Duodenal mucosa (tissue), 2 donors: ENCODE results near the gene SPRR2F.
"Not testable (repeated sequence)": the region's sequence is repeated elsewhere in the genome, so short reads cannot be mapped to it uniquely, and the experiment has no call there.

Source experiments
- H3K27ac ChIP-seq: one replicate; pipeline ENCODE4 v1.7.0; 2013; ENCODE audit warnings: low read depth, low read length
- H3K27me3 ChIP-seq, 2 donors: one replicate each; pipeline ENCODE4 v1.7.0; 2013; ENCODE audit warnings: low read length in 2 of 2, control low read depth in 1 of 2; ENCODE audit not compliant: insufficient read depth in 2 of 2, control insufficient read depth in 1 of 2
- H3K36me3 ChIP-seq, 2 donors: one replicate each; pipeline ENCODE4 v1.7.0; 2013; ENCODE audit warnings: low read length in 2 of 2, control low read depth in 1 of 2; ENCODE audit not compliant: insufficient read depth in 2 of 2, control insufficient read depth in 1 of 2
- H3K4me1 ChIP-seq, 2 donors: one replicate each; pipeline ENCODE4 v1.7.0; 2013; ENCODE audit warnings: low read length in 2 of 2, control low read depth in 1 of 2; ENCODE audit not compliant: insufficient read depth in 2 of 2, control insufficient read depth in 1 of 2
- H3K4me3 ChIP-seq, 2 donors: one replicate each; pipeline ENCODE4 v1.7.0; 2013; ENCODE audit warnings: low read length in 2 of 2, low read depth in 1 of 2
- H3K9ac ChIP-seq, 2 donors: one replicate each; pipeline ENCODE4 v1.7.0; 2013; ENCODE audit warnings: low read length in 2 of 2, low read depth in 1 of 2
- H3K9me3 ChIP-seq, 2 donors: one replicate each; pipeline ENCODE4 v1.7.0; 2013; ENCODE audit warnings: low read length in 2 of 2, control low read depth in 1 of 2; ENCODE audit not compliant: control insufficient read depth in 1 of 2

The SPRR2F gene, protein sequence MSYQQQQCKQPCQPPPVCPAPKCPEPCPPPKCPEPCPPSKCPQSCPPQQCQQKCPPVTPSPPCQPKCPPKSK

DNA sequence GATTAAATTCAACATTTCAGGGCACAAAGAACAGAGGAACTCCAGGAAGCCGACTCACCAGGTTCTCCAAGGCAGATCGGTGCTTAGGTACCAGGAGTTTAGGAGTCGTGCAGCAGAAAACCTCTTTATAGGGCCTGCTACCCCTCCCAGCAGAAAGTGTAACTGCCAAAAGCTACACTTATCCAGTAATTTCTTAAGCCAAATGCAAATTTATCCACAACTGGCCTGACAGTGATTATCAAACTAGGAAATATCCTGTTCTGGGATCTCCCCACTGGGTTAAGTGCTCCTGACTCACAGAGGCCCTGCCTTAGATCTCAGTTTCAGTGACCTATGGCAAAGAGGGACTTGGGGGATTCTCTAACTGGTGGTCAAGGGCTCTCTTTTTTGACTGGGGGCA is at the start of gene SPRR2F:
TSS of gene SPRR2F (minus strand) at position 101 of the 400 bp plus-strand sequence. CDS start 783 bp downstream, outside the sequence.
- Histone ChIP-seq H3K27ac (no peak within 1 kb of the TSS), H3K9me3 (no peaks in the 10 kb centered on the region), H3K36me3 (no peaks in the 10 kb centered on the region), H3K4me3 (no peak within 1 kb of the TSS), H3K9ac (no peak within 1 kb of the TSS), H3K27me3 (no peaks in the 10 kb centered on the region), H3K4me1 (no peaks in the 10 kb centered on the region)

DNA sequence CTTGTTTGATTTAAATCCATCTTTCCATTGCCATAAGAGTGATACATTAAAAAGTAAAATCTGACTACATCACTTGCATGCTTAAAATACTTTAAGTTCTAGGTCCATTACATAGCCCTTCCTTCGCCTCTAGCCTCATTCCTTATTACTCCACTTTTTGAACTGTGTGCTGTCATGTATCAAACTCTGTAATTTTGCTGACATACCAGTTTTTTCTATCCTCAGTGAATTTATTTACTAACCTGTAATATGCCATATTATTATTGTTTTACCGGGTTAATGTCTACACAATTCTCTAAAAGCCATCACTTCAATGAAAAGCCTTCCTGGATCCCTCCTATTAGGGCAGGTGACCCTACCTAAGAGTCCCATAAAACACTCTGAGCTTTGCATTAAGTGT is 42.2 kb upstream of the SPRR2F start:
- Histone ChIP-seq H3K4me3 (no peak overlapping the region), H3K27me3 (no peaks in the 10 kb centered on the region), H3K9ac (no peak overlapping the region), H3K36me3 (no peaks in the 10 kb centered on the region), H3K4me1 (no peaks in the 10 kb centered on the region), H3K9me3 (no peaks in the 10 kb centered on the region), H3K27ac (no peak overlapping the region)

DNA sequence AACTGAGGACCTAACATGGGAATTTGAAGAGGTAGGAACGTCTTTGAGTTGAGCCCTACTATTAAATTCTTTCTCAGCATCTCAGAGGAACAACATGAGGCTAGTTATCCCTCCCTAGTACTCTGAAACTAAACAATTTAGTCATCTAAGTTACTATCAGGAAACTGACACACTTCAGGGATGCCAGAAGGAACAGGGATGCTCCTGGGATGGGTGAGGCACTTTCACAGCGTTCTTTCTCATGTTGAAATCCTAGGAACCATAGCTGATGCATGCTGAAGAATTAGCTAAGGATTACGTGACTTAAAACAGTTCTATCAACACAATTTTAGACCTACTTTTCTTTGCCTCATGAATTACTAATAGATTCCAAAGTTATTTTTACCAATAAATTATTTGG is 39.2 kb upstream of the SPRR2F start:
- Histone ChIP-seq H3K4me1 (no peaks in the 10 kb centered on the region), H3K27ac (no peak overlapping the region), H3K4me3 (no peak overlapping the region), H3K9ac (no peak overlapping the region), H3K9me3 (no peaks in the 10 kb centered on the region), H3K27me3 (no peaks in the 10 kb centered on the region), H3K36me3 (no peaks in the 10 kb centered on the region)

DNA sequence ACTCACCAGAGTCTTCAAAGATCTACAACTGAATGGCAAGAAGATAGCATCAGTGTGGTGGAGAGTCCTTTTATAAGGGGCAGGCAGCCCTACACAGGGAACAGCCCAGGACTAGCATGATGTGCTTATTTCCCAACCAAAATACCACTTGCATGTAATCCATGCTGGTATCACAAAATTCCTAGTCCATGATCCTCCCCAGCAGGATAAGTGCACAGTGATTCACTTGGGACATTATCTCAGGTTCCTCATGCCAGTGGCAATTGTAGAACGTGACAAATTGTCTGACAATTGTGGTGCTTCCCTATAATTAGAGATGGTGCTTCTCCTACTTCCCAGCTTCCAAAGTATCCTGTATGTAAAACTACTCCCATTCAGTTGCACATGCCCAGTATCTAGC is 37.5 kb upstream of the SPRR2F start, which contains the start of gene SPRR2G:
TSS of gene SPRR2G (minus strand) at position 45 of the 400 bp plus-strand sequence. CDS start 780 bp downstream, outside the sequence.
- H3K27me3 ChIP-seq, result no peaks in the 10 kb centered on the region
- no peak within 1 kb of the TSS for H3K9ac ChIP-seq
- H3K4me3 ChIP-seq, result no peak within 1 kb of the TSS
- H3K27ac ChIP-seq, result no peak within 1 kb of the TSS
- H3K9me3 ChIP-seq, result no peaks in the 10 kb centered on the region
- no peaks in the 10 kb centered on the region for H3K36me3 ChIP-seq
- no peaks in the 10 kb centered on the region for H3K4me1 ChIP-seq

DNA sequence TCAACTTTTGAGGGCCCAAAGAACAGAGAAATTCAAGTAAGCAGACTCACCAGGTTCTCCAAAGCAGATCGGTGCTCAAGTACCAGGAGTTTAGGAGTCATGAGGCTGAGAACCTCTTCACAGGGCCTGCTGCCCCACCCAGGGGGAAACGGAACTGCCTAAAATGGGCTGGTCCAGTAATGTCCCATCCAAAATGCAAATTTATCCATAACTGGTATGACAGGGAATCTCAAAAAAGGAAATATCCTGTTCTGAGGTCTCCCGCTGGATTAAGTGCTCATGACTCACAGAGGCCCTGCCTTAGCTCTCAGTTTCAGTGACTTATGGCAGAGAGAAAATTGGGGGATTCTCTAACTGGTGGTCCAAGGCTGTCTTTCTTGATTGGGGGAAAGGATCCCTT is 28.1 kb upstream of the SPRR2F start:
- Histone ChIP-seq H3K9me3 (no peaks in the 10 kb centered on the region), H3K4me3 (no peak overlapping the region), H3K27me3 (no peaks in the 10 kb centered on the region), H3K4me1 (no peaks in the 10 kb centered on the region), H3K36me3 (no peaks in the 10 kb centered on the region), H3K27ac (no peak overlapping the region), H3K9ac (no peak overlapping the region)

DNA sequence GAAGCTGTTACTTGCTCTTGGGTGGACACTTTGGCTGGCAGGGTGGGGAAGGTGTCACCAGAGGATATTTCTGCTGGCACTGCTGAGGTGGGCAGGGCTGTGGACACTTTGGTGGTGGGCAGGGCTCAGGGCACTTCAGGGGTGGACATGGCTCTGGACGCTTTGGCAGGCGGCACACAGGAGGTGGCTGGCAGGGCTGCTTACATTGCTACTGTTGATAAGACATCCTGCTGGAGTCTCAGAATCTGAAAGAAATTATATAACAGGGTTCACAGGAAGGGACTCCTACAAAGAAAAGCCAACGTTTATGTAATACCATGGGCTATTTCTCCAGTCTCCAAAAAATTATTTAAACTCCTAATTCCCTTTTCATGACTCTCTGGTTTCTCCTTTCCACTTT is 27.2 kb upstream of the SPRR2F start:
- no peaks in the 10 kb centered on the region for H3K9me3 ChIP-seq
- H3K27me3 ChIP-seq, result no peaks in the 10 kb centered on the region
- H3K4me1 ChIP-seq, result no peaks in the 10 kb centered on the region
- no peak overlapping the region for H3K9ac ChIP-seq
- H3K4me3 ChIP-seq, result no peak overlapping the region
- H3K36me3 ChIP-seq, result no peaks in the 10 kb centered on the region
- no peak overlapping the region for H3K27ac ChIP-seq

DNA sequence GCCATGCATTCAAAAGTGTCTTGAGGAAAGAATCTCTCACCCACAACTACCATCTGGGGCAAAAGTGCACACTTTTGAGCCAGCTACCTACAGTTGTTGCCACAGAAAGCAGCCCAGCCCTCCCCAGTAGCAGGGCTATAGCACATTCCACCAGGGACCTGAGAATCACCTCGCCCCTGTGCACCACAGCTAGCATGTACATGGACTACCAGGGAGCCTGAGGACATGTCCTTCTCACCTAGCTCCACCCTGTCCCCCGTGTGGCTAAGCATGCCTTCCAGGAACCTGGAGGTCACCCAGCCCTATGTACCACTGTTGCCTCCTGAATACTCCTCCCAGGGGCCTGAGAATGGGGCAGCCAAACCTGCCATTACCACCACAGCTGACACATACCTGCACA is 20.4 kb upstream of the SPRR2F start:
- Histone ChIP-seq H3K27me3 (peaks cover 0 to 3% of the 10 kb centered on the region in 2 donors), H3K4me3 (no peak overlapping the region), H3K4me1 (no peaks in the 10 kb centered on the region), H3K9ac (no peak overlapping the region), H3K36me3 (no peaks in the 10 kb centered on the region), H3K27ac (no peak overlapping the region), H3K9me3 (no peaks in the 10 kb centered on the region)

DNA sequence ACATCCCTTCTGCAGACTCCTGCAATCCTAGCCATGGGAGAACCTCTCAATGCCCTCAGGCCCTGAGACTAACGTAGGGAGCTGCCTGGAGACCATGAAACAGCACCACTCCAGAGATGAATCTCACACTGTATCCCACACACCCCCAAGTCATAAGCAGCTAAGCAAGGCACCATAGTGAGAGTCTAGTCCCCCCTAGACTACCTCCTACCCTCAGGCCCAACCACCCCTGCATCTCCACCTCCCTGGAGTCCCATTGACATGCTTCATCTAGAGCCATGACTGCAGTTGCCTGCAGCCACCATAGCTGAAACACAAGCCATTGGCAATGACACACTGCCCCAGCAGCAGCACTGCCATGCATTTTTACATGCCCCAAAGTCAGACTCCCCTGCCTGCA is 20.0 kb upstream of the SPRR2F start:
- H3K9ac ChIP-seq, result no peak overlapping the region
- no peak overlapping the region for H3K27ac ChIP-seq
- no peaks in the 10 kb centered on the region for H3K9me3 ChIP-seq
- H3K27me3 ChIP-seq, result peaks cover 0 to 3% of the 10 kb centered on the region in 2 donors
- no peaks in the 10 kb centered on the region for H3K4me1 ChIP-seq
- no peak overlapping the region for H3K4me3 ChIP-seq
- H3K36me3 ChIP-seq, result no peaks in the 10 kb centered on the region

DNA sequence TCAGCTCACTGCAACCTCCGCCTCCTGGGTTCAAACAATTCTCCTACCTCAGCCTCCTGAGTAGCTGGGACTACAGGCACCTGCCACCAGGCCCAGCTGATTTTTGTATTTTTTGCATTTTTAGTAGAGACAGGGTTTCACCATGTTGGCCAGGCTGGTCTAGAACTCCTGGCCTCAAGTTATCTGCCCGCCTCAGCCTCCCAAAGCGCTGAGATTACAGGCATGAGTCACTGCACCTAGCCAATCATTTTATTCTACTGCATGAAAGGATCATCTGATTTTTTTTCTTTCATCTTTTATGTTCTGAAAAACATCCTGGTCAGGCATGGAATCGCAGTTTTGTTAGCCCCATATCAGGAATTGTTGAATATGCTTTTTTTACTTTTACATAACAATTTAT is 15.4 kb upstream of the SPRR2F start:
- not testable (repeated sequence) for H3K27ac ChIP-seq, H3K9me3 ChIP-seq, H3K4me1 ChIP-seq, H3K4me3 ChIP-seq, H3K9ac ChIP-seq, H3K36me3 ChIP-seq, H3K27me3 ChIP-seq

DNA sequence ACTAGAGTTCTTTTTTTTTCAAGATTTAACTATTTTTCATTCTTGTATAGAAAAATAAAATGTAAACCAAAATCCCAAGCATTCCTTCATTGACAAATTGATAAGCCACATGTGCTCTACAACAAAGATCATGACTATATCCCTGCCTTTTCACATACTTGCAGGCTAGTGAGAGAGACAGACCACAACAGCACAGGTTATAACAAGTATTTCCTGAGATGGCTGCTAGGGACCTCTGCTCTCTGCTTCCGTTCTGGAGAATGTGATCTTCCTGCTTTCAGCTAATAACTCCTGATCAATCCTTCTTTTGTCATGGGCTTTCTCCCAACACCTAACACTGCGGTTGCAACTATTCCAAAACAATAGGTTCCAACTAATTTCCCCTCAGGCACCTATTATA is 14.0 kb upstream of the SPRR2F start:
- no peaks in the 10 kb centered on the region for H3K9me3 ChIP-seq
- no peak overlapping the region for H3K9ac ChIP-seq
- no peaks in the 10 kb centered on the region for H3K36me3 ChIP-seq
- no peak overlapping the region for H3K27ac ChIP-seq
- no peak overlapping the region for H3K4me3 ChIP-seq
- peaks cover 0 to 3% of the 10 kb centered on the region in 2 donors for H3K27me3 ChIP-seq
- no peaks in the 10 kb centered on the region for H3K4me1 ChIP-seq

DNA sequence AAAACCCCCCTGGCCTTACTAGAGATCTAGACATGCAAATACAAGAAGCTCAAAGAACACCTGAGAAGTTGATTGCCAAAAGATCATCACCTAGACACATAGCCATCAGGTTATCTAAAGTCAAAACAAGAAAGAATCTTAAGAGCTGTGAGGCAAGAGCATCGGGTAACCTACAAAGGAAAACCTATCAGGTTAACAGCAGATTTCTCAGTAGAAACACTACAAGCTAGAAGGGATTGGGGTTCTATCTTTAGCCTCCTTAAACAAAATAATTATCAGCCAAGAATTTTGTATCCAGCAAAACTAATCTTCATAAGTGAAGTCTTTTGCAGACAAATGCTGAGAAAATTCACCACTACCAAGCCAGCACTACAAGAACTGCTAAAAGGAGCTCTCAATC is 12.2 kb upstream of the SPRR2F start:
- no peaks in the 10 kb centered on the region for H3K9me3 ChIP-seq
- no peak overlapping the region for H3K9ac ChIP-seq
- no peaks in the 10 kb centered on the region for H3K36me3 ChIP-seq
- no peak overlapping the region for H3K4me3 ChIP-seq
- H3K4me1 ChIP-seq, result no peaks in the 10 kb centered on the region
- H3K27ac ChIP-seq, result no peak overlapping the region
- H3K27me3 ChIP-seq, result peaks cover 0 to 3% of the 10 kb centered on the region in 2 donors
